ENCODE data around the gene ZNF577.

ZNF577 gene

GRCh38 chr19:51837145-51837544 is 50.6 kb downstream of the ZNF577 start:
- no peak overlapping the region for H3K27ac ChIP-seq (ENCODE audit: low read length)

GRCh38 chr19:51830274-51830673 is 57.5 kb downstream of the ZNF577 start:
- Histone ChIP-seq H3K9me3 (ENCODE audit: insufficient read depth, low read depth, low read length) (peaks cover 75% of the 10 kb centered on the region), H3K27ac (ENCODE audit: low read length) (no peak overlapping the region), H3K4me3 (ENCODE audit: low read length) (no peak overlapping the region), H3K27me3 (ENCODE audit: insufficient read depth, low read length) (no peaks in the 10 kb centered on the region), H3K9ac (ENCODE audit: low read depth, low read length) (no peak overlapping the region), H3K36me3 (ENCODE audit: insufficient read depth, low read depth, low read length) (no peaks in the 10 kb centered on the region), H3K4me1 (ENCODE audit: insufficient read depth, low read length) (no peaks in the 10 kb centered on the region)

More at GRCh38 chr19:51837145-51837544, 50.6 kb downstream of the ZNF577 start:
- Histone ChIP-seq H3K36me3 (ENCODE audit: insufficient read depth, low read depth, low read length) (no peaks in the 10 kb centered on the region), H3K27me3 (ENCODE audit: insufficient read depth, low read length) (no peaks in the 10 kb centered on the region), H3K4me1 (ENCODE audit: insufficient read depth, low read length) (no peaks in the 10 kb centered on the region), H3K9me3 (ENCODE audit: insufficient read depth, low read depth, low read length) (peaks cover 69% of the 10 kb centered on the region), H3K4me3 (ENCODE audit: low read length) (no peak overlapping the region), H3K9ac (ENCODE audit: low read depth, low read length) (no peak overlapping the region)

GRCh38 chr19:51824281-51825005 is 63.3 kb downstream of the ZNF577 start:
- H3K9ac ChIP-seq (ENCODE audit: low read depth, low read length) = no peak overlapping the region
- H3K27ac ChIP-seq (ENCODE audit: low read length) = no peak overlapping the region
- no peaks in the 10 kb centered on the region for H3K36me3 ChIP-seq (ENCODE audit: insufficient read depth, low read depth, low read length)
- no peak overlapping the region for H3K4me3 ChIP-seq (ENCODE audit: low read length)
- no peaks in the 10 kb centered on the region for H3K4me1 ChIP-seq (ENCODE audit: insufficient read depth, low read length)
- H3K27me3 ChIP-seq (ENCODE audit: insufficient read depth, low read length) = no peaks in the 10 kb centered on the region
- peaks cover 88% of the 10 kb centered on the region for H3K9me3 ChIP-seq (ENCODE audit: insufficient read depth, low read depth, low read length)

- Histone ChIP-seq H3K9me3 (ENCODE audit: insufficient read depth, low read depth, low read length) (peaks cover 75% of the 10 kb centered on the region), H3K4me1 (ENCODE audit: insufficient read depth, low read length) (no peaks in the 10 kb centered on the region), H3K27me3 (ENCODE audit: insufficient read depth, low read length) (no peaks in the 10 kb centered on the region), H3K27ac (ENCODE audit: low read length) (no peak overlapping the region), H3K4me3 (ENCODE audit: low read length) (no peak overlapping the region), H3K9ac (ENCODE audit: low read depth, low read length) (no peak overlapping the region), H3K36me3 (ENCODE audit: insufficient read depth, low read depth, low read length) (no peaks in the 10 kb centered on the region)
These were observed 64.8 kb downstream of the ZNF577 start for GRCh38 chr19:51822946-51823345.

- Histone ChIP-seq H3K4me3 (ENCODE audit: low read length) (no peak overlapping the region), H3K27ac (ENCODE audit: low read length) (no peak overlapping the region), H3K9ac (ENCODE audit: low read depth, low read length) (no peak overlapping the region), H3K36me3 (ENCODE audit: insufficient read depth, low read depth, low read length) (no peaks in the 10 kb centered on the region), H3K9me3 (ENCODE audit: insufficient read depth, low read depth, low read length) (peaks cover 69% of the 10 kb centered on the region), H3K27me3 (ENCODE audit: insufficient read depth, low read length) (no peaks in the 10 kb centered on the region), H3K4me1 (ENCODE audit: insufficient read depth, low read length) (no peaks in the 10 kb centered on the region)
These were observed 65.4 kb downstream of the ZNF577 start for GRCh38 chr19:51822325-51822724.

- H3K9ac ChIP-seq (ENCODE audit: low read depth, low read length) = no peak overlapping the region
- H3K27ac ChIP-seq (ENCODE audit: low read length) = no peak overlapping the region
- no peaks in the 10 kb centered on the region for H3K27me3 ChIP-seq (ENCODE audit: insufficient read depth, low read length)
- H3K36me3 ChIP-seq (ENCODE audit: insufficient read depth, low read depth, low read length) = no peaks in the 10 kb centered on the region
- H3K9me3 ChIP-seq (ENCODE audit: insufficient read depth, low read depth, low read length) = peaks cover 67% of the 10 kb centered on the region
- no peak overlapping the region for H3K4me3 ChIP-seq (ENCODE audit: low read length)
- no peaks in the 10 kb centered on the region for H3K4me1 ChIP-seq (ENCODE audit: insufficient read depth, low read length)
These were observed 65.8 kb downstream of the ZNF577 start for GRCh38 chr19:51821921-51822320.

- Histone ChIP-seq H3K36me3 (ENCODE audit: insufficient read depth, low read depth, low read length) (no peaks in the 10 kb centered on the region), H3K9ac (ENCODE audit: low read depth, low read length) (no peak overlapping the region), H3K4me3 (ENCODE audit: low read length) (no peak overlapping the region), H3K27ac (ENCODE audit: low read length) (no peak overlapping the region), H3K9me3 (ENCODE audit: insufficient read depth, low read depth, low read length) (peaks cover 67% of the 10 kb centered on the region), H3K4me1 (ENCODE audit: insufficient read depth, low read length) (no peaks in the 10 kb centered on the region), H3K27me3 (ENCODE audit: insufficient read depth, low read length) (no peaks in the 10 kb centered on the region)
These were observed 66.3 kb downstream of the ZNF577 start for GRCh38 chr19:51821456-51821855.
